ENCODE measurements around the gene SMIM24. TPM values are rescaled to one million over a fixed set of nuclear protein-coding genes. Genes with fewer than 3 reads are reported as not detected.

The SMIM24 gene
- polyA plus RNA-seq, 2 of the 4 experiments (the other 2 are of a cell fraction), result 1.0 to 1.2 TPM

DNA sequence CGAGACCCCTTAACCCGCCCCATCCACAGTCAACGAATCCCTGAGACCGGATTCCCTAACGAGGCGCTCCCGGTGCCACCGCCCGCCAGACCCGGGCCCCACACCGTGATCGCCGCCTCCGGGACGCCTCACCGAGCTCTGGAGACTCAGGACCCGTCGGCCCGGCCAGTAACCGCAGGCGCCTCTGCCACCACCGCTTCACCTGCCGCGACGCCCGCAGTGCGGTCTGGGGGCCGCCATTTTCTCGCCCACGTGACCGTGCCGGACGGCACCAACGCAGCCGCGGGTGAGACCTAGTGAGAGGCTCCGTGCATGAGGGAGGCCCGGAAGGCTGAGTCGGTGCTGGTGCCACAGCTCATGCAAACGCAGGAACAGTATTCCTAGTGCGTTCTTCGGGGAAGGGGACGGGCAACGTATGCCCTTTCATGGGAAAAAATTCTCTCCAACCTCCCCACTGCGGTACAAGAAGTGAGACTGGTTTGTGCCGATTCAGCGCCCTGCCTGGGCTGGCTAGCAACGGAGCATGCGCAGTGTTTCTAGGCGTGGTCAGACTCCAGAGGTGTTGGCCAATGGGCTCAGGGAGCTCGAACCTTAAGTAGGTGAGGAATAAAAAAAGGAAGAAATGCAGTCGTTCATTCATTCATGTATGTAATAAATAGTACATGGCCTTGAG lies 20.2 kb upstream of the SMIM24 start, which contains the start of gene DOHH (continued):
- TF ChIP-seq RARB (CRISPR knock-in tag; IDR thresholded peaks at IDR 0.05) (no peak), NR3C1 (IDR thresholded peaks at IDR 0.05) (no peak), EHF (CRISPR knock-in tag; IDR thresholded peaks at IDR 0.05) (no peak), REST (IDR thresholded peaks at IDR 0.05) (no peak), JUN (IDR thresholded peaks at IDR 0.05) (peak in 1 of 2 experiments; percentile 63; a peak in 3 of 5 replicates), HMGXB4 (CRISPR knock-in tag; IDR thresholded peaks at IDR 0.05; ENCODE audit: borderline replicate concordance) (no peak), CBX8 (IDR thresholded peaks at IDR 0.05) (no peak), RCOR1 (IDR thresholded peaks at IDR 0.05; ENCODE audit: low read depth, low read length) (no peak), ZNF302 (CRISPR knock-in tag; IDR thresholded peaks at IDR 0.05) (no peak), TP53 (CRISPR knock-in tag; IDR thresholded peaks at IDR 0.05) (no peak), PHF8 (IDR thresholded peaks at IDR 0.05; ENCODE audit: borderline replicate concordance, low read depth) (peak; percentile 79), PBX3 (IDR thresholded peaks at IDR 0.05) (no peak), ZSCAN20 (CRISPR knock-in tag; IDR thresholded peaks at IDR 0.05) (no peak), CHD4 (IDR thresholded peaks at IDR 0.05; ENCODE audit: borderline replicate concordance) (no peak), ELK1 (IDR thresholded peaks at IDR 0.05; ENCODE audit: low read depth, low read length) (no peak), FOXS1 (CRISPR knock-in tag; IDR thresholded peaks at IDR 0.05) (no peak), KDM5A (IDR thresholded peaks at IDR 0.05) (peak; percentile 94), JUNB (IDR thresholded peaks at IDR 0.05) (no peak), SREBF2 (IDR thresholded peaks at IDR 0.05) (no peak), HOXB13 (CRISPR knock-in tag; IDR thresholded peaks at IDR 0.05; ENCODE audit: low read depth) (no peak), ESRRA (IDR thresholded peaks at IDR 0.05; ENCODE audit: borderline replicate concordance, low read length) (no peak), HOXA7 (CRISPR knock-in tag; IDR thresholded peaks at IDR 0.05) (no peak), CBX2 (IDR thresholded peaks at IDR 0.05; ENCODE audit: borderline replicate concordance, low read depth) (no peak), FOSL2 (IDR thresholded peaks at IDR 0.05) (no peak), FOSL2 (CRISPR knock-in tag; IDR thresholded peaks at IDR 0.05) (peak; percentile 14; the same call in 1 of the 2 replicates), EP300 (IDR thresholded peaks at IDR 0.05) (no peak), HDAC2 (IDR thresholded peaks at IDR 0.05) (no peak), MAZ (IDR thresholded peaks at IDR 0.05; ENCODE audit: borderline replicate concordance, low read depth, low read length) (no peak), MAFK (IDR thresholded peaks at IDR 0.05; ENCODE audit: partially characterized antibody) (peak; percentile 95), CEBPB (IDR thresholded peaks at IDR 0.05) (no peak), TFCP2L1 (CRISPR knock-in tag; IDR thresholded peaks at IDR 0.05) (0 out of 2 replicates have a peak, but pooled peaks have one; percentile 16), BHLHE40 (IDR thresholded peaks at IDR 0.05; ENCODE audit: low read depth, low read length) (peak; percentile 87), NPAS2 (CRISPR knock-in tag; IDR thresholded peaks at IDR 0.05; ENCODE audit: borderline replicate concordance) (no peak), NFE2L2 (conservative IDR thresholded peaks at IDR 0.05; ENCODE audit: low read length) (no peak)
- TF ChIP-seq, protein P1, sequence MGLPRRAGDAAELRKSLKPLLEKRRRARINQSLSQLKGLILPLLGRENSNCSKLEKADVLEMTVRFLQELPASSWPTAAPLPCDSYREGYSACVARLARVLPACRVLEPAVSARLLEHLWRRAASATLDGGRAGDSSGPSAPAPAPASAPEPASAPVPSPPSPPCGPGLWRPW (IDR thresholded peaks at IDR 0.05), result no peak
- TF ChIP-seq, protein P2, sequence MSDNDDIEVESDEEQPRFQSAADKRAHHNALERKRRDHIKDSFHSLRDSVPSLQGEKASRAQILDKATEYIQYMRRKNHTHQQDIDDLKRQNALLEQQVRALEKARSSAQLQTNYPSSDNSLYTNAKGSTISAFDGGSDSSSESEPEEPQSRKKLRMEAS (IDR thresholded peaks at IDR 0.05), result peak; percentile 94

Measured in A549 (cell line).